Neutrophil (primary cell): ENCODE data around the gene GNL1.
"Not testable (repeated sequence)": the region's sequence is repeated elsewhere in the genome, so short reads cannot be mapped to it uniquely, and the experiment has no call there.

Source experiments
- H3K27ac ChIP-seq: fragments of 200-600 bp; sonication (generic); 2 replicates; pipeline ENCODE4 v1.5.1; 2016; ENCODE audit warnings: mild to moderate bottlenecking, moderate library complexity
- H3K27me3 ChIP-seq: fragments of 200-600 bp; sonication (generic); 2 replicates; pipeline ENCODE4 v1.6.0; 2016; ENCODE audit warnings: mild to moderate bottlenecking
- H3K36me3 ChIP-seq: fragments of 200-600 bp; sonication (generic); 2 replicates; pipeline ENCODE4 v1.5.1; 2017
- H3K4me1 ChIP-seq, 2 experiments: fragments of 200-600 bp in 1 of 2; sonication (generic) in 1 of 2; 1 replicate in 1 of 2; 2 replicates in 1 of 2; pipeline versions ENCODE4 v1.5.1 to v1.6.1; 2013 to 2016; ENCODE audit warnings: low read depth in 1 of 2, low read length in 1 of 2, mild to moderate bottlenecking in 1 of 2, moderate library complexity in 1 of 2; ENCODE audit not compliant: control insufficient read depth in 1 of 2, insufficient read depth in 1 of 2
- H3K4me3 ChIP-seq, 2 experiments: fragments of 200-600 bp in 1 of 2; sonication (generic) in 1 of 2; 1 replicate in 1 of 2; 2 replicates in 1 of 2; pipeline ENCODE4 v1.5.1; 2013 to 2016; ENCODE audit warnings: low read depth in 1 of 2, low read length in 1 of 2, mild to moderate bottlenecking in 1 of 2, moderate library complexity in 1 of 2
- H3K9me3 ChIP-seq: fragments of 200-600 bp; sonication (generic); 2 replicates; pipeline ENCODE4 v1.5.1; 2016
- CTCF ChIP-seq: fragments of 200-600 bp; sonication (generic); IDR thresholded peaks from 2 replicates; pipeline ENCODE4 v1.5.1; 2016; ENCODE audit warnings: antibody characterized with exemption

Gene GNL1

GRCh38 chr6:30599625-30600324 lies 43.5 kb upstream of the GNL1 start:
- Histone ChIP-seq H3K9me3 (no peaks in the 10 kb centered on the region), H3K4me1 (no peaks in the 10 kb centered on the region), H3K4me3 (no peak overlapping the region), H3K27ac (peak overlapping the region; percentile 58), H3K27me3 (no peaks in the 10 kb centered on the region), H3K36me3 (peaks cover 58% of the 10 kb centered on the region)
- TF ChIP-seq CTCF = no peak

GRCh38 chr6:30598912-30599624 lies 42.8 kb upstream of the GNL1 start:
- peaks cover 58% of the 10 kb centered on the region for H3K36me3 ChIP-seq
- H3K4me1 ChIP-seq = no peaks in the 10 kb centered on the region
- peak overlapping the region; percentile 58 for H3K27ac ChIP-seq
- H3K9me3 ChIP-seq = no peaks in the 10 kb centered on the region
- no peaks in the 10 kb centered on the region for H3K27me3 ChIP-seq
- TF ChIP-seq CTCF = no peak
- H3K4me3 ChIP-seq = no peak overlapping the region

- H3K4me3 ChIP-seq, H3K27ac ChIP-seq, H3K4me1 ChIP-seq, H3K9me3 ChIP-seq, H3K27me3 ChIP-seq: not testable (repeated sequence)
- peak; percentile 92 for TF ChIP-seq CTCF
- peaks cover 48% of the 10 kb centered on the region for H3K36me3 ChIP-seq
These were observed 41.2 kb upstream of the GNL1 start for GRCh38 chr6:30597315-30598144.

GRCh38 chr6:30592287-30592686 lies 36.0 kb upstream of the GNL1 start:
- peaks cover 56% of the 10 kb centered on the region for H3K36me3 ChIP-seq
- no peak overlapping the region for H3K4me3 ChIP-seq
- H3K4me1 ChIP-seq = no peaks in the 10 kb centered on the region
- TF ChIP-seq CTCF = no peak
- H3K27me3 ChIP-seq = no peaks in the 10 kb centered on the region
- H3K27ac ChIP-seq = no peak overlapping the region
- no peaks in the 10 kb centered on the region for H3K9me3 ChIP-seq

GRCh38 chr6:30591008-30591407 lies 34.7 kb upstream of the GNL1 start:
- H3K4me1 ChIP-seq = no peaks in the 10 kb centered on the region
- peaks cover 69% of the 10 kb centered on the region for H3K36me3 ChIP-seq
- H3K27me3 ChIP-seq = no peaks in the 10 kb centered on the region
- no peaks in the 10 kb centered on the region for H3K9me3 ChIP-seq
- no peak overlapping the region for H3K27ac ChIP-seq
- TF ChIP-seq CTCF = no peak
- no peak overlapping the region for H3K4me3 ChIP-seq
